Chondrocyte (in vitro differentiated cells): Measurements from ENCODE around the gene SH3D21. TPM values are rescaled to one million over a fixed set of nuclear protein-coding genes. Genes with fewer than 3 reads are reported as not detected.

Experiments used
- DNase-seq: peaks from one replicate; pipeline ENCODE4 v3.0.0; 2021; ENCODE audit warnings: mixed read lengths, low spot score
- H3K27ac Mint-ChIP-seq: one replicate; pipeline ENCODE4 v1.8.0; 2021; ENCODE audit warnings: mild to moderate bottlenecking, moderate library complexity, mixed read lengths; ENCODE audit not compliant: unreplicated experiment
- H3K27me3 Mint-ChIP-seq: 2 replicates; pipeline ENCODE4 v1.8.0; 2021; ENCODE audit warnings: low read depth, mixed read lengths
- H3K36me3 Mint-ChIP-seq: 2 replicates; pipeline ENCODE4 v1.8.0; 2021; ENCODE audit warnings: low read depth, mixed read lengths
- H3K4me1 Mint-ChIP-seq: 2 replicates; pipeline ENCODE4 v1.8.0; 2021; ENCODE audit warnings: low read depth, mild to moderate bottlenecking, mixed read lengths
- H3K4me3 Mint-ChIP-seq: one replicate; pipeline ENCODE4 v1.8.0; 2021; ENCODE audit warnings: mild to moderate bottlenecking, moderate library complexity, mixed read lengths; ENCODE audit not compliant: unreplicated experiment
- H3K9me3 Mint-ChIP-seq: 2 replicates; pipeline ENCODE4 v1.8.0; 2021; ENCODE audit warnings: low read depth, mixed read lengths
- long read RNA-seq: library from polyadenylated mRNA; stranded (forward); transcript quantifications from one replicate; pipeline ENCODE4 v2.0.0, GENCODE V29; 2021
- total RNA-seq: library from RNA; stranded (reverse); gene quantifications from 3 replicates; pipeline ENCODE4 v1.2.1, GENCODE V29; 2021
- TF ChIP-seq, protein P1 (sequence below): fragments of 200-600 bp; sonication (generic); IDR thresholded peaks from 2 replicates; pipeline ENCODE4 v1.5.0; 2021; ENCODE audit warnings: antibody characterized with exemption, mild to moderate bottlenecking, moderate library complexity

SH3D21 gene
- 9.4 to 15.0 TPM (median 10.8 TPM) in 3 replicates for total RNA-seq
- long read RNA-seq, partial matches to known transcripts: 0 of 1 reads
- long read RNA-seq, other reads (novel, unspliced or antisense): 1 of 1 reads

DNA sequence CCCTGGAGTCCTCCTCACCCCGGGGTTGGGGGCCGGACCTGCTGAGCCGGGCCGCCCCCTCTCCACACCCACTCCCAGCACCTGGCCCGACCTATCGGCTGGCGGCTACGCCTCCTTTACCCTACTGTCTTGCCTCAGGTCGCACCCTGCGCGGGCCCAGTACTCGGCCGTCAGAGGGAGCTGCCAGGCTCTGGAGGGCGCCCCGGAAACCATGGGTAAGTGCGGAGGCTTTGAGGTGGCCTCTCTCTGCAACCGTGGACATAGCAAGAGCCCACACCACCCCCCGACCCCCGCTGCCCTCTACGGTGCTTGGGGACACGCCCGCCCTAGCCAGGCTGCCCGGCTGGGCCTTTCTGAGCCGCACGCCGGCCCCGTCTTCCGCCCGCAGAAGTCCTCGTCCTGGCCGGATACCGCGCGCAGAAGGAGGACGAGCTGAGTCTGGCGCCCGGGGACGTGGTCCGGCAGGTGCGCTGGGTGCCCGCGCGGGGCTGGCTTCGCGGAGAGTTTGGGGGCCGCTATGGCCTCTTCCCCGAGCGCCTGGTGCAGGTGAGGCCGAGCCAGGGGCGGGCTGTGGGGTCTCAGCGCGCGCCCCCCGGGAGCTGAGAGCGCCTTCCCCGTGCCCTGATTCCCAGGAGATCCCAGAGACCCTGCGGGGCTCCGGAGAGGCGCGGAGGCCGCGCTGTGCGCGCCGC, at the start of gene SH3D21:
SH3D21 (plus strand) TSS at position 159 of the 692 bp plus-strand sequence; CDS start at position 212, 53 bp downstream.
- DNase-seq: no peak
- H3K27me3 Mint-ChIP-seq: no peaks in the 10 kb centered on the region
- H3K4me3 Mint-ChIP-seq: peak within 1 kb of the TSS; percentile 97
- peaks cover 16% of the 10 kb centered on the region for H3K36me3 Mint-ChIP-seq
- TF ChIP-seq, protein P1, sequence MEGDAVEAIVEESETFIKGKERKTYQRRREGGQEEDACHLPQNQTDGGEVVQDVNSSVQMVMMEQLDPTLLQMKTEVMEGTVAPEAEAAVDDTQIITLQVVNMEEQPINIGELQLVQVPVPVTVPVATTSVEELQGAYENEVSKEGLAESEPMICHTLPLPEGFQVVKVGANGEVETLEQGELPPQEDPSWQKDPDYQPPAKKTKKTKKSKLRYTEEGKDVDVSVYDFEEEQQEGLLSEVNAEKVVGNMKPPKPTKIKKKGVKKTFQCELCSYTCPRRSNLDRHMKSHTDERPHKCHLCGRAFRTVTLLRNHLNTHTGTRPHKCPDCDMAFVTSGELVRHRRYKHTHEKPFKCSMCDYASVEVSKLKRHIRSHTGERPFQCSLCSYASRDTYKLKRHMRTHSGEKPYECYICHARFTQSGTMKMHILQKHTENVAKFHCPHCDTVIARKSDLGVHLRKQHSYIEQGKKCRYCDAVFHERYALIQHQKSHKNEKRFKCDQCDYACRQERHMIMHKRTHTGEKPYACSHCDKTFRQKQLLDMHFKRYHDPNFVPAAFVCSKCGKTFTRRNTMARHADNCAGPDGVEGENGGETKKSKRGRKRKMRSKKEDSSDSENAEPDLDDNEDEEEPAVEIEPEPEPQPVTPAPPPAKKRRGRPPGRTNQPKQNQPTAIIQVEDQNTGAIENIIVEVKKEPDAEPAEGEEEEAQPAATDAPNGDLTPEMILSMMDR: peak; percentile 45
- H3K9me3 Mint-ChIP-seq: no peaks in the 10 kb centered on the region
- peak within 1 kb of the TSS; percentile 80 for H3K27ac Mint-ChIP-seq
- H3K4me1 Mint-ChIP-seq: peaks cover 20% of the 10 kb centered on the region

GRCh38 chr1:36256558-36257374, 49.4 kb upstream of the SH3D21 start:
- H3K4me3 Mint-ChIP-seq: no peak overlapping the region
- peak overlapping the region; percentile 18 for H3K27ac Mint-ChIP-seq
- H3K4me1 Mint-ChIP-seq: peaks cover 59% of the 10 kb centered on the region
- peaks cover 8% of the 10 kb centered on the region for H3K36me3 Mint-ChIP-seq
- no peaks in the 10 kb centered on the region for H3K9me3 Mint-ChIP-seq
- no peaks in the 10 kb centered on the region for H3K27me3 Mint-ChIP-seq
- DNase-seq: no peak
- TF ChIP-seq, protein P1: no peak

DNA sequence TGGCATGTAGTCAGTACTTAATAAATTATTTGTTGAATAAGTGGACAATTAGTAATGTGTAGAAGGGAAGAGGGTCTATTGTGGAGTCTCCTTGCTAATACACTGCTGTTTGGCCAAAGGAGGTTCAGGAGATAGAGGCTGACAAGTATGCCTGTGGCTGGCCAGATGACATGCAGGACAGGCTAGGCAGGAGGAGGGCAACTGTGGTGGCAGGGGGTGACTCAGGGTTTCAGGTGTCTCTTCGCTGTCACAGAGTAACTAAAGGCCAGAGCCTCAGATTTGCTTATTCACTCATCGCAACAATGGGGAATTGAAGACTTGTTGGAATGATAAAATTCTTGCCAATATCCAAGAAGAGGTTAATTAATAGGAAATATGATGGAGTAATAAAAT, 48.8 kb upstream of the SH3D21 start:
- no peaks in the 10 kb centered on the region for H3K27me3 Mint-ChIP-seq
- TF ChIP-seq, protein P1: no peak
- peaks cover 10% of the 10 kb centered on the region for H3K36me3 Mint-ChIP-seq
- no peak for DNase-seq
- H3K27ac Mint-ChIP-seq: peak overlapping the region; percentile 86
- H3K4me1 Mint-ChIP-seq: peaks cover 54% of the 10 kb centered on the region
- H3K4me3 Mint-ChIP-seq: no peak overlapping the region
- H3K9me3 Mint-ChIP-seq: no peaks in the 10 kb centered on the region

- Mint-ChIP-seq H3K36me3 (peaks cover 10% of the 10 kb centered on the region), H3K9me3 (no peaks in the 10 kb centered on the region), H3K4me3 (no peak overlapping the region), H3K4me1 (peaks cover 42% of the 10 kb centered on the region), H3K27ac (no peak overlapping the region), H3K27me3 (no peaks in the 10 kb centered on the region)
- DNase-seq: no peak
- TF ChIP-seq, protein P1: no peak
Observed at GRCh38 chr1:36258960-36259344, 47.2 kb upstream of the SH3D21 start.

- H3K36me3 Mint-ChIP-seq: peaks cover 10% of the 10 kb centered on the region
- TF ChIP-seq, protein P1: no peak
- no peaks in the 10 kb centered on the region for H3K9me3 Mint-ChIP-seq
- H3K4me3 Mint-ChIP-seq: no peak overlapping the region
- H3K27me3 Mint-ChIP-seq: no peaks in the 10 kb centered on the region
- H3K27ac Mint-ChIP-seq: peak overlapping the region; percentile 41
- no peak for DNase-seq
- peaks cover 22% of the 10 kb centered on the region for H3K4me1 Mint-ChIP-seq
Observed at GRCh38 chr1:36268981-36269380, 37.2 kb upstream of the SH3D21 start.
